H1 (cell line): ENCODE results near the gene RAB31.

Experiments
- BCL11A ChIP-seq, 2 experiments: IDR thresholded peaks; one replicate each; pipeline ENCODE4 v1.6.1; 2011; ENCODE audit warnings: low read depth in 2 of 2, low read length in 2 of 2, mild to moderate bottlenecking in 2 of 2
- CHD2 ChIP-seq: IDR thresholded peaks from 2 replicates; pipeline ENCODE4 v1.6.1; 2012; ENCODE audit warnings: low read length, improper control_type of control experiment
- HDAC2 ChIP-seq, 2 experiments: fragments of 300-600 bp in 1 of 2; sonication (generic) in 1 of 2; IDR thresholded peaks; 2 replicates each; pipeline ENCODE4 v1.6.1; 2011 to 2012; ENCODE audit warnings: low read depth in 2 of 2, low read length in 2 of 2, mild to moderate bottlenecking in 2 of 2, moderate library complexity in 2 of 2, borderline replicate concordance in 1 of 2, inconsistent platforms in 1 of 2
- MAFK ChIP-seq: IDR thresholded peaks from 2 replicates; pipeline ENCODE4 v1.6.1; 2012; ENCODE audit warnings: low read depth, mild to moderate bottlenecking, improper control_type of control experiment, low read length
- PHF8 ChIP-seq: fragments of 200-600 bp; sonication (generic); conservative IDR thresholded peaks from 2 replicates; pipeline ENCODE4 v1.7.1; 2012; ENCODE audit warnings: low read depth, mild to moderate bottlenecking, inconsistent platforms, low read length, moderate library complexity
- POLR2A ChIP-seq, 2 experiments: IDR thresholded peaks; 1 replicate in 1 of 2; 2 replicates in 1 of 2; pipeline ENCODE4 v1.6.1; 2011; ENCODE audit warnings: low read depth in 2 of 2, low read length in 2 of 2, mild to moderate bottlenecking in 2 of 2; ENCODE audit errors: control extremely low read depth in 1 of 2
- SP4 ChIP-seq: IDR thresholded peaks from 2 replicates; pipeline ENCODE4 v1.6.1; 2012; ENCODE audit warnings: low read length, inconsistent platforms
- SRF ChIP-seq: IDR thresholded peaks from 2 replicates; pipeline ENCODE4 v1.6.1; 2011; ENCODE audit warnings: mild to moderate bottlenecking, low read depth, low read length, moderate library complexity
- TAF1 ChIP-seq: IDR thresholded peaks from 2 replicates; pipeline ENCODE4 v1.6.1; 2011; ENCODE audit warnings: mild to moderate bottlenecking, low read depth, low read length
- TF ChIP-seq, protein P1 (sequence below), 3 experiments: IDR thresholded peaks; 1 replicate in 2 of 3; 2 replicates in 1 of 3; pipeline versions ENCODE4 v1.5.1 to v1.6.1; 2011; ENCODE audit warnings: low read length in 3 of 3, mild to moderate bottlenecking in 3 of 3, inconsistent platforms in 2 of 3, low read depth in 1 of 3, moderate library complexity in 1 of 3; ENCODE audit not compliant: insufficient read depth in 1 of 3; ENCODE audit errors: control extremely low read depth in 1 of 3

- TF ChIP-seq POLR2A (IDR thresholded peaks at IDR 0.05; ENCODE audit: control extremely low read depth in 1 of 2, low read depth in 2 of 2, low read length in 2 of 2): no peak
- TF ChIP-seq HDAC2 (IDR thresholded peaks at IDR 0.05; ENCODE audit: borderline replicate concordance in 1 of 2, low read depth in 2 of 2, low read length in 2 of 2): no peak
- TF ChIP-seq, protein P1, sequence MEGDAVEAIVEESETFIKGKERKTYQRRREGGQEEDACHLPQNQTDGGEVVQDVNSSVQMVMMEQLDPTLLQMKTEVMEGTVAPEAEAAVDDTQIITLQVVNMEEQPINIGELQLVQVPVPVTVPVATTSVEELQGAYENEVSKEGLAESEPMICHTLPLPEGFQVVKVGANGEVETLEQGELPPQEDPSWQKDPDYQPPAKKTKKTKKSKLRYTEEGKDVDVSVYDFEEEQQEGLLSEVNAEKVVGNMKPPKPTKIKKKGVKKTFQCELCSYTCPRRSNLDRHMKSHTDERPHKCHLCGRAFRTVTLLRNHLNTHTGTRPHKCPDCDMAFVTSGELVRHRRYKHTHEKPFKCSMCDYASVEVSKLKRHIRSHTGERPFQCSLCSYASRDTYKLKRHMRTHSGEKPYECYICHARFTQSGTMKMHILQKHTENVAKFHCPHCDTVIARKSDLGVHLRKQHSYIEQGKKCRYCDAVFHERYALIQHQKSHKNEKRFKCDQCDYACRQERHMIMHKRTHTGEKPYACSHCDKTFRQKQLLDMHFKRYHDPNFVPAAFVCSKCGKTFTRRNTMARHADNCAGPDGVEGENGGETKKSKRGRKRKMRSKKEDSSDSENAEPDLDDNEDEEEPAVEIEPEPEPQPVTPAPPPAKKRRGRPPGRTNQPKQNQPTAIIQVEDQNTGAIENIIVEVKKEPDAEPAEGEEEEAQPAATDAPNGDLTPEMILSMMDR (IDR thresholded peaks at IDR 0.05; ENCODE audit: control extremely low read depth in 1 of 3, insufficient read depth in 1 of 3, low read depth in 1 of 3, low read length in 3 of 3): no peak
- TF ChIP-seq PHF8: no peak
- TF ChIP-seq SP4: no peak
- TF ChIP-seq SRF: no peak
- TF ChIP-seq BCL11A (IDR thresholded peaks at IDR 0.05; ENCODE audit: low read depth in 2 of 2, low read length in 2 of 2): no peak
- TF ChIP-seq MAFK: no peak
- no peak for TF ChIP-seq CHD2
- no peak for TF ChIP-seq TAF1
Observed at GRCh38 chr18:9855681-9856080, 147.6 kb downstream of the RAB31 start.
